22Rv1 (cell line): ENCODE data around the gene GABRG2.

Source experiments
- H3K27ac ChIP-seq: fragments of 450-650 bp; 2 replicates; pipeline ENCODE4 v1.5.1; 2017
- ZFX ChIP-seq: fragments of 450-650 bp; IDR thresholded peaks from 2 replicates; pipeline ENCODE4 v1.6.1; 2017; ENCODE audit warnings: antibody characterized with exemption, borderline replicate concordance
- TF ChIP-seq, protein P1 (sequence below): fragments of 450-650 bp; IDR thresholded peaks from 2 replicates; pipeline ENCODE4 v1.5.1; 2017; ENCODE audit warnings: mild to moderate bottlenecking

Gene GABRG2

DNA sequence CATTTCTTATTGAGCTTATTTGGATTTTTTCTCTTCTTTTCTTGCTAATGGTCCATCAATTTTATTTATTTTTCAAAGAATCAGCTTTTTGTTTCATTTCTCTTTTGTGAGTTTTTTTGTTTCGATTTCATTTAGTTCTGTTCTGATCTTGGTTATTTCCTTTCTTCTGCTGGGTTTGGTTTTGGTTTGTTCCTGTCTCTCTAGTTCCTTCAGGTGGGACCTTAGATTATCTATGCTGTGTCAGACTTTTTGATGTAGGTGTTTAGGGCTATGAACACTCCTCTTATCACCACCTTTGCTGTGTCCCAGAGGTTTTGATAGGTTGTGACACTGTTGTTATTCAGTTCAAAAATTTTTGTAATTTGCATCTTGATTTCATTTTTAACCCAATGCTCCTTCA lies 119.8 kb downstream of the GABRG2 start:
- TF ChIP-seq ZFX, result no peak
- TF ChIP-seq, protein P1, sequence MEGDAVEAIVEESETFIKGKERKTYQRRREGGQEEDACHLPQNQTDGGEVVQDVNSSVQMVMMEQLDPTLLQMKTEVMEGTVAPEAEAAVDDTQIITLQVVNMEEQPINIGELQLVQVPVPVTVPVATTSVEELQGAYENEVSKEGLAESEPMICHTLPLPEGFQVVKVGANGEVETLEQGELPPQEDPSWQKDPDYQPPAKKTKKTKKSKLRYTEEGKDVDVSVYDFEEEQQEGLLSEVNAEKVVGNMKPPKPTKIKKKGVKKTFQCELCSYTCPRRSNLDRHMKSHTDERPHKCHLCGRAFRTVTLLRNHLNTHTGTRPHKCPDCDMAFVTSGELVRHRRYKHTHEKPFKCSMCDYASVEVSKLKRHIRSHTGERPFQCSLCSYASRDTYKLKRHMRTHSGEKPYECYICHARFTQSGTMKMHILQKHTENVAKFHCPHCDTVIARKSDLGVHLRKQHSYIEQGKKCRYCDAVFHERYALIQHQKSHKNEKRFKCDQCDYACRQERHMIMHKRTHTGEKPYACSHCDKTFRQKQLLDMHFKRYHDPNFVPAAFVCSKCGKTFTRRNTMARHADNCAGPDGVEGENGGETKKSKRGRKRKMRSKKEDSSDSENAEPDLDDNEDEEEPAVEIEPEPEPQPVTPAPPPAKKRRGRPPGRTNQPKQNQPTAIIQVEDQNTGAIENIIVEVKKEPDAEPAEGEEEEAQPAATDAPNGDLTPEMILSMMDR, result no peak
- H3K27ac ChIP-seq, result no peak overlapping the region

DNA sequence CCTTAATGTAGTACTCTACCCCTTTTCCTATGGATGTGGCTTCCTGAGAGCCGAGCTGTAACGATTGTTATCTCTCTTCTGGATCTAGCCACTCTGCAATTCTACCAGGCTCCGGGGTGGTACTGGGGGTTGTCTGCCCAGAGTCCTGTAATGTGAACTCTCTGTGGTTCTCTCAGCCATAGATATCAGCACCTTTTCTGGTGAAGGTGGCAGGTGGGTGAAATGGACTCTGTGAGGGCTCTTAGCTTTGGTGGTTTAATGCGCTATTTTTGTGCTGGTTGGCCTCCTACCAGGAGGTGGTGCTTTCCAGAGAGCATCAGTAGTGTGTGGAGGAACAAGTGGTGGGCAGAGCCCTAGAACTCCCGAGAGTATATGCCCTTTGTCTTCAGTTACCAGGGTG lies 122.1 kb downstream of the GABRG2 start:
- no peak overlapping the region for H3K27ac ChIP-seq
- TF ChIP-seq ZFX, result no peak
- TF ChIP-seq, protein P1, result no peak

DNA sequence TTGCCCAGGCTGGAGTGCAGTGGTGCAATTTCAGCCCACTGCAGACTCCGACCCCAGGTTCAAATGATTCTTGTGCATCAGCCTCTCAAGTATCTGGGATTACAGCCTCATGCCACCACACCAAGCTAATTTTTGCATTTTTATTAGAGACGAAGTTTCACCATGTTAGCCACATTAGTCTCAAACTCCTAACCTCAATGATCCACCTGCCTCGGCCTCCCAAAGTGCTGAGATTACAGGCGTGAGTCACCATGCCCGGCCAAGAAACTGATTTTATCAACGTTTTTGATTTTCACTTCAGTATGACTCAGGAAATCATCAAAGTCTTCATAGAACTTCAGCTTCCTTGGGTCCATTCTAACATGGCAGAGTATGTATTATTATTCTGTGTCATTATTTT lies 125.4 kb downstream of the GABRG2 start:
- no peak overlapping the region for H3K27ac ChIP-seq
- TF ChIP-seq, protein P1, result no peak
- no peak for TF ChIP-seq ZFX

DNA sequence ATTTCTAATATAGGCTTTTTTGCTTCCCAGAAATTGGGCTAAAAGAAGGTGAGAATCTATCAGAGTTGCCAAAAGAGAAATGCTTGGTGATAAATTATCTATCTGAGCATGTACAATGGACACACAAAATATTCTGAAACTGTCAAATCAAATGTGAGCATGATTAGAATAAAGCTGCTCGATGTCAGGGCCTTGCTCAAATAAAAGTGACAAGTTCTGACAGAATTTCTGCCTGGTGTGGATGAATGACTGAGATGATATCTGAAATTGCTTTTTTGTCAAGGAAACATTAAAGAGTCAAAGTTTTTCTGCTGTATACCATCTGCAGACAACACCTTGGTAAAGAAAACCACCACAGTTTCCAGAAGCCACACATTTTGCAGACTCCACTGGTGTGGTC lies 128.8 kb downstream of the GABRG2 start:
- no peak overlapping the region for H3K27ac ChIP-seq
- TF ChIP-seq, protein P1, result no peak
- TF ChIP-seq ZFX, result no peak

DNA sequence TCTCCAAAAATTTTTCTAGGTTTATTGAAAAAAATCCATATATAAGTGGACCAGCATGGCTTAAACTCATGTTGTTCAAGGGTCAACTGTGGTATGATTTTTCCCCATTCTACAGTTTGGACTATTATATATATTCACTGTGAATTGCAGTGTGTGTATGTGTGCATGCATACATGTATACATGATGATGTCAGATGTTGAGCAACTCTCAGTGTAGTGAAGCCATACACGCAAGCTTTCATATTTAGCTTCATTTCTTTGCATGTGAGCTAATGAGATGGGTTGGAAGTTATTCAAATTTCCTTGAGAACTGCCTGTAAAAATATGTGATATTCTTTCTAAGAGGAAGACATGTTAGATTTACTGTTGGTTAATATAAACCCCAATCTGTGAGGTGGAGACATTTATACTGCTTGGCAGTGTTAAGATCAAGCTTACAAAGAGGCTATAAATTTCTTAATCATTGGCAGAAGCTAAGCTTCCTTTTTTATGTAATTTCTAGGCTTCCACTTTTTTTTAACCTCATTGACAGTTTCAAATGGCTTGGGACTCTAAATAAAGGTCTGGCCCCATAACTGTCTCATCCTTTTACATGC lies 134.8 kb downstream of the GABRG2 start:
- no peak for TF ChIP-seq ZFX
- TF ChIP-seq, protein P1, result no peak
- no peak overlapping the region for H3K27ac ChIP-seq
